Activated CD4-positive, alpha-beta T cell treated with anti-CD3 and anti-CD28 coated beads, Interleukin-2, amount 10 ng/mL, durations not matched to agents 24 days and 14 days (primary cell): ENCODE data around the gene LRRC8C. TPM values are rescaled to one million over a fixed set of nuclear protein-coding genes. Genes with fewer than 3 reads are reported as not detected.
A peak's percentile ranks its signal among the peaks of the same experiment; 100 is the strongest.
"Not testable (repeated sequence)": the region's sequence is repeated elsewhere in the genome, so short reads cannot be mapped to it uniquely, and the experiment has no call there.

ENCODE experiments used
- DNase-seq: peaks from one replicate; pipeline ENCODE4 v3.0.0; 2022
- H3K27ac Mint-ChIP-seq: one replicate; pipeline ENCODE4 v1.8.0; 2022; ENCODE audit warnings: mild to moderate bottlenecking, mixed read lengths
- H3K27me3 Mint-ChIP-seq: one replicate; pipeline ENCODE4 v1.8.0; 2022; ENCODE audit warnings: mixed read lengths
- H3K36me3 Mint-ChIP-seq: one replicate; pipeline ENCODE4 v1.8.0; 2022; ENCODE audit warnings: low read depth, mild to moderate bottlenecking, mixed read lengths
- H3K4me1 Mint-ChIP-seq: one replicate; pipeline ENCODE4 v1.8.0; 2021; ENCODE audit warnings: mixed read lengths
- H3K4me3 Mint-ChIP-seq: one replicate; pipeline ENCODE4 v1.8.0; 2022; ENCODE audit warnings: mild to moderate bottlenecking, moderate library complexity, mixed read lengths
- H3K9me3 Mint-ChIP-seq: one replicate; pipeline ENCODE4 v1.8.0; 2021; ENCODE audit warnings: mixed read lengths
- intact Hi-C: fragments of 100-400 bp; cut with micrococcal nuclease; formaldehyde crosslinking; loops from one replicate; pipeline ENCODE4 v1.15.1; 2023
- total RNA-seq: library from RNA; stranded (reverse); gene quantifications from 2 replicates; pipeline ENCODE4 v1.2.3, GENCODE V29; 2022

LRRC8C gene
- total RNA-seq, 1 donor from 2014 or later = 74.0 TPM

DNA sequence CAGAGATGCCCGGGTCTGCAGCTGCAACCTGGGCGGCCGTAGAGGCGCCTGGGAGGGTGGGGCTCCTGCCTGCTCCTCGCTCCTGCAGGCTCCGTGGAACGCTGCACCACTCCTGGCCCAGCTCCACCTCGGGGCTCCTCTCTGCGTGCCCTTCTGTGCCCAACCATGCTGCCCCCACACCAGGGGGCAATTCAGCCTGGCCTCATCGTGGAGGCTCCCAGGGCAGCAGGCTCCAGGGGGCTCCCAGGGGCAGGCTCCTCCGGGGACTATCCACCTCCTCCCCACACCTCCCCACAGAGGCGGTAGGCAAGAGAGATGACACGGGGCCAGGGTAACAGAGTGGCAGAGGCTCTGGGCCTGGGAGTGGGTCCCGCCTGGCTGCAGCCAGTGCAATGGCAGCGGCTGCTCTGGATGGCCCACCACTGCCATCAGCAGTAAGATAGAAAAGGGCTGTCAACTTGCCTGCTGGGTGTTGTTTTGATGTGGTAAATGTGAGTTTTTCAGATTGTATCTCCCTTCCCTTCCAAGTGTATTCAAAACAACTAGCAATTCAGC is 22.4 kb upstream of the LRRC8C start:
- intact Hi-C loops = loop anchor here (1.0 to 2.0 kb wide), 4 partner anchors 7 to 484 kb away; partner anchors contain the start of genes GBP2 and ZNF326
- Mint-ChIP-seq H3K27ac (peak overlapping the region; percentile 99), H3K36me3 (peaks cover 15% of the 10 kb centered on the region), H3K4me1 (peaks cover 76% of the 10 kb centered on the region), H3K4me3 (peak overlapping the region; percentile 88), H3K27me3 (no peaks in the 10 kb centered on the region), H3K9me3 (no peaks in the 10 kb centered on the region)
- peak; percentile 91 for DNase-seq

DNA sequence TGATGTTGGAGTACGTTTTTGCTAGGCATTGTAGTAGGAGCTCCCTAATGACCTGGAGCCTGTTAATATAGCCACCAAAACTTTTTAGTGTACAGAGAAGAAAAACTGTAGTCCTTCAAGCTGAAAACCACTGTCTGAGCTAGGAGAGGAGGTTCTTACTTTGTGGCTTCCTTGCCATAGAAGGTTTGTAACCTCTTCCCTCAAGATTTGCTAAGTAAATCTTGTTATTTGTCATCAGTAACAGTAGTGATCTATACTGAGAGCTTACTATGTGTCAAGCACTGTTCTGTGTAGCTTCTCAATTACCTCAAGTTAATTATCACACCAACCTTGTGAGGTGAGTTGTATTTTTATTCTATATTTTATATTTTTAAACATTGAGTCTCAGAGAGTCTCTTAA is 21.2 kb upstream of the LRRC8C start:
- peak; percentile 82 for DNase-seq
- Mint-ChIP-seq H3K4me3 (peak overlapping the region; percentile 88), H3K36me3 (peaks cover 22% of the 10 kb centered on the region), H3K9me3 (peaks cover under 1% of the 10 kb centered on the region), H3K27ac (peak overlapping the region; percentile 99), H3K4me1 (peaks cover 68% of the 10 kb centered on the region), H3K27me3 (no peaks in the 10 kb centered on the region)
- intact Hi-C loops = loop anchor here (1.0 to 2.0 kb wide), 5 partner anchors 8 to 485 kb away; partner anchors contain the start of genes GBP2 and ZNF326

DNA sequence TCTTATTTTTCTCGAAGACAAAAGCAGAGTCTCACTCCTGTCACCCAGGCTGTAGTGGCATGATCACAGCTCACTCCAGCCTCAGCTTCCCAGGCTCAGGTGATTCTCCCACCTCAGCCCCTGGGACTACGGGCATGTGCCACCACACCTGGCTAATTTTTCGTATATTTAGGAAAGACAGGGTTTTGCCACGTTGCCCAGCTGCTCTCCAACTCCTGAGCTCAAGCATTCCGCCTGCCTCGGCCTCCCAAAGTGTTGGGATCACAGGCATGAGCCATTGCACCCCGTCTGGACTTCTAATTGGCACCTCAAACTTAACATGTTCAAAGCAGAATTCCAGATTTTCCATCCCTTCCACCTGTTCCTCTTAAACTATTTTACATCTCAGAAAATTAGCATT is 19.0 kb upstream of the LRRC8C start:
- peak overlapping the region; percentile 17 for H3K27ac Mint-ChIP-seq
- H3K4me3 Mint-ChIP-seq = peak overlapping the region; percentile 1
- peak; percentile 43 for DNase-seq
- peaks cover 59% of the 10 kb centered on the region for H3K4me1 Mint-ChIP-seq
- peaks cover 10% of the 10 kb centered on the region for H3K9me3 Mint-ChIP-seq
- peaks cover 38% of the 10 kb centered on the region for H3K36me3 Mint-ChIP-seq
- intact Hi-C loops = no loop called here
- no peaks in the 10 kb centered on the region for H3K27me3 Mint-ChIP-seq

DNA sequence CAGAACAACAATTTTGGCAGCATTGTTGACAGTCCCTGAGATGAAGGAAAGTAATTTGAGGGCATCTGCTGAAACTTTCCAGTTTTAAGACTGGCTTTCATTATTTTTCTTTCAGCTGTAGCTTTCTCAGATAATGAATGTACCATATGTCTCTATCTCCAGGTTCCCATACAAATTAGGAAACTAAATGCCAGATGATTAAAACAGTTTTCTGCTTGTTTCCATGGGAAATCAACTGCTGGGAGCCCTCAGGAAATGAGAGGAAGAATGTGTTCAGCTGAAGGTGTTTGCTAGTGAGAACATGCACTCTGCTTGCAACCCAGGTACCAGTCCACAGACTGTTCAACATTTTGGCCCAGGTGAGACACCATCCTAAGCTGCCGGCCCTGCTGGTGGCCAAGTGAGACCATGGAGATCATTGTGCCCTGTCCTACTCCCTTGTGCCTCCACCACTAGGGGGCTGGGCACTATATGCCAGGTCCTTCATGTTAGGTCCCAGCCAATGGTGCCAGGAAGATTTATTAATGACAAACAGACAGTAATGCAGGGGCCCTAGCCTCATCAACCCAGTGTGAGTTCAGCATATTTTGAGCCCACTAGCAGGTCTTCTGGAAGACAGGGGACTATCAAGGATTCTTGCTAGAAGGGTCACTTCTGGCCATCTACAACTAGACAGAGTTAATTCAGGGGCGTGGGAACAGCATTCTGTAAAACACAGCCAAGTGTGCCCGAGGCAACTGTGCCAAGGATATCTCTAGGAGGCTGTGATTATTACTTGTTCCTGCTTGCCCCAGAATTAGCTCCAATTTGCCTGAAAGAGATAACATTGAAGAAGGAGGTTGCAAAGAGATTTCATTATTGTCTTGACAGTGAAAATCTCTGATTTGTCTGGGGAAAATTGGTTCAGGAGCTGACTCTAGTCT is 17.0 kb upstream of the LRRC8C start:
- intact Hi-C loops = no loop called here
- Mint-ChIP-seq H3K27ac (no peak overlapping the region), H3K4me3 (no peak overlapping the region), H3K36me3 (peaks cover 46% of the 10 kb centered on the region), H3K9me3 (peaks cover 12% of the 10 kb centered on the region), H3K4me1 (peaks cover 55% of the 10 kb centered on the region), H3K27me3 (no peaks in the 10 kb centered on the region)
- no peak for DNase-seq

DNA sequence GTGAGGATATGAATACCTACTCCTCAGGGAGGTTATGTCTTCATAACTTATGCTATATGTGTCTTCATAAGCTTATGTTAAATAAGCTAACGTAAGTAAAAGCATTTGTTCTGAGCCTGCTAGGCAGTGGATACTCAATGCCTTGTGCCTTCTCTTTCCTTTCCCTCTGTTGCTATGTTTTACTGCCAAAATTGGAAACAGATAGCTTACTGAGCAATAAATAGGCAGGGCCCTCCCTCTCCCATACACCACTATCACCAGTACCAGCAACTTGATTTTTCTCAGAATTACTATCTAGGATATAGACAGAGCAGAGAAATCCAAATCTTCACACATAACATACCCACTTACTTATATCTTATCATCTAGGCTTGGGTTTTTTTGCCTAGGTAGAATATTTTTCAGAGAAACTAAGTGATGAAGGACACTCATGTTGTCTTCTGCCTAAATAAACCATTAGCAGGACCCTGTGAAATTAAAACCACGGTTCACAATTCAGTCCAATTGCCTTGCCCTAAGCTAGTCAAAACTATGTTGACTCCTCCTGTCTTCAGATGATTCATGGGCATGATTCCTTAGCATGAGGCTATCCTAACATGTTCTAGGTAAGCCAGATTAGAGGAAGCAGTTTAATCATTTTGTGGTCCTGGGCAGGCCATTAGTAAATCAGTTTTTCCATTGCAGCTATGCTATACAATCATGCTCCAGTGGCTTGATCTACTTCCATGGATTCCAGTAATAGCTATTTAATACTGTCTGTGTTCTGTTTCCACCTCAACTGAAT is 15.9 kb upstream of the LRRC8C start:
- Mint-ChIP-seq H3K4me1 (peaks cover 51% of the 10 kb centered on the region), H3K36me3 (peaks cover 50% of the 10 kb centered on the region), H3K9me3 (peaks cover 12% of the 10 kb centered on the region), H3K27ac (peak overlapping the region; percentile 55), H3K27me3 (no peaks in the 10 kb centered on the region), H3K4me3 (no peak overlapping the region)
- intact Hi-C loops = no loop called here
- DNase-seq = peak; percentile 37

DNA sequence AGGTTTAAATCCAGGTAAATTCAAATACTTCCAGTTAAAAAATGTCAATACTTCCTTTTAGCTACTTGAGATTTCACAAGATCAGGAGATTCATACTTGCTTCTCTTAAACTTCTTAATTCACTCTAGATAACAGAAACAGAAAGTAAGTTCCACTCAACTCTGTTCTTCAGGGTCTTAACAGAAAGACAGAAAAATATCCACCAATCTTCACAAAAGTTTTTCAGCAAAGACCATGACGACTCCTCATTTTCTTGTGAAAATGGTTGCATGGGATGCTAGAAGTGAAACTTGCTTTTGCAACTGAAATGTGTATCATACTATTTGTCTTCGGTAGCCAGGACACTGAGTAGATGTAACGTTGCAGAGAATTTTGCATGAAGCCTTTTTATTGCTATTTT is 12.3 kb upstream of the LRRC8C start:
- peaks cover 35% of the 10 kb centered on the region for H3K4me1 Mint-ChIP-seq
- H3K36me3 Mint-ChIP-seq = peaks cover 57% of the 10 kb centered on the region
- H3K9me3 Mint-ChIP-seq = peaks cover 12% of the 10 kb centered on the region
- DNase-seq = peak; percentile 56
- peak overlapping the region; percentile 43 for H3K27ac Mint-ChIP-seq
- H3K4me3 Mint-ChIP-seq = peak overlapping the region; percentile 42
- no peaks in the 10 kb centered on the region for H3K27me3 Mint-ChIP-seq
- intact Hi-C loops = no loop called here

DNA sequence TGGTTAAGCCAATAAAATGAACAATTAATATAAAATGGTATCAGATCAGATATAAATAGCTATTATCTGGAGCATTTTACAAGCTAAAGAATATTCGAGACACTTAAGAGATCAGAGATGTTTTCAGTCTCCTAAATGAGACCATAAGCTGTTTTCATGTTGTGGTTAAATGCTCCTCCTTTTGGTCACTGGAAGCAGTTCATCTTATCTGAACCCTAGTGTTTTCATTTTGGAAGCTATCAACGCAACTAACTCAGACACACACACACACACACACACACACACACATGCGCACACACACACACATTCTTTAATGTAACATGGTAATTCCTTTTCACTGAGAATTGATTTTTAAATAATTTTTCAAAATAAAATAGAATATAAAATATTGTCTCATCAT is 10.0 kb upstream of the LRRC8C start:
- H3K9me3 Mint-ChIP-seq = peaks cover 9% of the 10 kb centered on the region

DNA sequence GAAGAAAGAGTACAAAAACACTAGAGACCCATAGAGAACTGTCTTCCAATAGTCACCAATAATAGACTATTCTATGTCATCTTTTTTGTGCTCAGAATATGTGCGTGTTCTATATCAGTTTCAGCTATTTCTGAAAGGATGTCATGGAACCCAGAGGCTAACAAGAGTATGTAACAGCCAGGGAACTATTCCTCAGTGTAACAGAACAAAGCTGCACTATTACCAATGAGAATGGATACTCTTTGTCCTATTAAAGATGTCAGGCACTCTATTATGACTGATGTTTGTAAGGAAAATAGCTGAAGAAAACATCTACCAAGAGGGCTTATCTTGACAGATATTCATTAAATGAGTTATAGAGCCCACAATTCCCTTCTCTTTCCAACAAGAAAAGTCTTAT is 8.6 kb upstream of the LRRC8C start:
- no peaks in the 10 kb centered on the region for H3K27me3 Mint-ChIP-seq
- H3K4me1 Mint-ChIP-seq = peaks cover 46% of the 10 kb centered on the region
- H3K36me3 Mint-ChIP-seq = peaks cover 35% of the 10 kb centered on the region
- no peaks in the 10 kb centered on the region for H3K9me3 Mint-ChIP-seq
- intact Hi-C loops = no loop called here
- no peak overlapping the region for H3K4me3 Mint-ChIP-seq
- H3K27ac Mint-ChIP-seq = no peak overlapping the region
- peak; percentile 37 for DNase-seq

More for the DNA sequence above, 10.0 kb upstream of the LRRC8C start:
- peaks cover 38% of the 10 kb centered on the region for H3K4me1 Mint-ChIP-seq
- DNase-seq = peak; percentile 58
- peaks cover 43% of the 10 kb centered on the region for H3K36me3 Mint-ChIP-seq
- intact Hi-C loops = loop anchor here (1.0 kb wide), 1 partner anchor 140 kb away; no protein-coding TSS in a partner anchor
- no peak overlapping the region for H3K27ac Mint-ChIP-seq
- no peaks in the 10 kb centered on the region for H3K27me3 Mint-ChIP-seq
- no peak overlapping the region for H3K4me3 Mint-ChIP-seq

DNA sequence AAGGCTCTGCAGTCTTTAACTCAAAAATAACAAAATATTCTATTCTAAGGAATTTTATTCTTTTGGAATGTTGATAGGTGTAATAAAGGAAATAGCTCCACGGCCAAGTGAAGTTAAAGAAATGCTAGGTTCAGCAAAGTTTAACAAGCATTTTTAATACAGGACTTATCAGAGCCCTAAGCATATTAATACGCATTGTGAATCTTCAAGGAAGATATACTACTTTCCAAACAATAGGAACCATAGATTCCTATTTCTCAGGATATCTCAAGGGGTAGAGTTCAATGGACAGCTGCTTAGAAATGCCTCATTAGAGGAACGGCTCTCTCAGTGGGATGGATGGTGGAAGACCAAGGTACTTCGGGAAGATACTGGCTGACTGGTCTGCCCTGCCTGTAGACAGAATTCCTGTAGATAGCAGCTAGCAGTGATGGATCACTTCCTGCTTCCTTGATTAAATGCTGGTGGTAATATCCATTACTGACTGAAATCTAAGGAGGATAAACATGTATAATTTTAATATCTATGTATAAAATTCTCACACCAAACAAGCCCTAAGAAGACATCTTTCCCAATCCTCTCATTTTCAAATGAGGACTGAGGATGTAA is 8.1 kb upstream of the LRRC8C start:
- no peak overlapping the region for H3K27ac Mint-ChIP-seq
- peak; percentile 41 for DNase-seq
- no peaks in the 10 kb centered on the region for H3K27me3 Mint-ChIP-seq
- H3K36me3 Mint-ChIP-seq = peaks cover 35% of the 10 kb centered on the region
- intact Hi-C loops = no loop called here
- peaks cover 49% of the 10 kb centered on the region for H3K4me1 Mint-ChIP-seq
- H3K9me3 Mint-ChIP-seq = no peaks in the 10 kb centered on the region
- no peak overlapping the region for H3K4me3 Mint-ChIP-seq

DNA sequence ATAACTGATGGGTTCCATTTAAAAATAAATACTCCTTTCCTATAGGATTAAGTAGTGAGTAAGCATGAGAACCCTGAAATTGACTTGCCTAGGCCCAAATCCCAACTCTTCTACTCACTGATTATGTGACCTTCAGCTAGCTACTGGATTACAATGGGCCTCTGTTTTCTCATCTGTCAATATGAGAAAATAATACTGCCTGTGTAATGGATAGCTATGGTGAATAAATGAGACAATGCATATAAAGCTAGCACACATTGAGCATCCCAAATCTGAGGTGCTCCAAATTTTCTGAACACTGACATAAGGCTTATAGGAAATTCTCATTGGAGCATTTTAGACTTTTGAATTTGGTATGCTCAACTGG is 5.3 kb upstream of the LRRC8C start:
- DNase-seq = peak; percentile 43
- H3K4me1 Mint-ChIP-seq = peaks cover 59% of the 10 kb centered on the region
- no peak overlapping the region for H3K4me3 Mint-ChIP-seq
- no peaks in the 10 kb centered on the region for H3K9me3 Mint-ChIP-seq
- H3K36me3 Mint-ChIP-seq = peaks cover 27% of the 10 kb centered on the region
- intact Hi-C loops = no loop called here
- H3K27me3 Mint-ChIP-seq = no peaks in the 10 kb centered on the region
- H3K27ac Mint-ChIP-seq = no peak overlapping the region

DNA sequence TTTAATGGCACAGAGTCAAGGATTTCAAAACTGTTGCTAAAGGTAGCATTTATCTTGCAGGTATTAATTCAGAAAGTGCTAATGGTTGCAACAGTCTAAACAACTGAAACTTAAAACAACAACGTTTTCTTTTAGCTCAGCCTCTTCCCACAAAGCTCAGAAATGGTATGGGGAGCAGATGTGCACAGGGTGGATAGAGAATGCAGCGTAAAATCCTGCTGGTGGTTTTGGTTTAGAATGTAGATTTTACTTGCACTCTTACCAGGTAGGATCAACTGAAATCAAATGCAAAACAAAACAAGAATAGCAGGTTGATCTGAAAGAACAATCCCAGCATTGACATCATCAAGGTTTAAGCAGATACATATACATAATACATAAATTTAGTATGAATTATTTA is 3.8 kb upstream of the LRRC8C start:
- Mint-ChIP-seq H3K4me1 (peaks cover 55% of the 10 kb centered on the region), H3K36me3 (peaks cover 27% of the 10 kb centered on the region), H3K27ac (peak overlapping the region; percentile 85), H3K27me3 (no peaks in the 10 kb centered on the region), H3K4me3 (peak overlapping the region; percentile 64), H3K9me3 (no peaks in the 10 kb centered on the region)
- intact Hi-C loops = no loop called here
- peak; percentile 69 for DNase-seq

DNA sequence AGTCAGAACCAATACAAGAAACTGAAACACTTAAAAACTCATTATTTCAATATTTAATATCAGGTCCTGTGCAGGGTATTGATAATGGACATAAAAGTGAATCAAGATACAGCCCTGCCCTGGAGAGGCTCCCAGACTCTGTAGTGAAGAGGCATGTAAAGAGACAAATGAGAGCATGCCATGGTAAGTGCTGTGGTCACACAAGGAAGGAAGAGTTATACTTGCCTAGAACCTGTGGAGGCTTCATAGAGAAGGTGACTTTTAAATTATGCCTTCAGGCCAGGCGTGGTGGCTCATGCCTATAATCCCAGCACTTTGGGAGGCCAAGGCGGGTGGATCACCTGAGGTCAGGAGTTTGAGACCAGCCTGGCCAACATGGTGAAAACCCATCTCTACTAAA is 3.3 kb upstream of the LRRC8C start:
- peaks cover 31% of the 10 kb centered on the region for H3K36me3 Mint-ChIP-seq
- intact Hi-C loops, H3K9me3 Mint-ChIP-seq, H3K27me3 Mint-ChIP-seq: not testable (repeated sequence)
- H3K4me1 Mint-ChIP-seq = peaks cover 56% of the 10 kb centered on the region
- peak overlapping the region; percentile 85 for H3K27ac Mint-ChIP-seq
- H3K4me3 Mint-ChIP-seq = peak overlapping the region; percentile 55
- DNase-seq = peak; percentile 71

DNA sequence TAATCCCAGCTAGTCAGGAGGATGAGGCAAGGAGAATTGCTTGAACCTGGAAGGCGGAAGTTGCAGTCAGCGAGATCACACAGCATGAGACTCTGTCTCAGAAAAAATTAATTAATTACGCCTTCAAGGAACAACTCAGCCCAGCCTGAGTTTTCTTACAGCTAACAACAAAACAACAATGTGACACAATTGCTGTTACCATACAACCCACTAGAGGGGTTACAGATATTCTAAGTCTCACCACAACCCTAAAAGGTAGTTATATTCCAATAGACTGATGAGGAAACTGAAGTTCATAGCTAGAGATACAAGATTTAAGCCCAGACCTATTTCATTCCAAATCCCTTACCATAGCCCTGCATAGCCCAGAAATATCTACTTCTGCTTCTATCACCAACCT is 2.9 kb upstream of the LRRC8C start:
- Mint-ChIP-seq H3K9me3 (no peaks in the 10 kb centered on the region), H3K4me3 (peak overlapping the region; percentile 21), H3K27me3 (no peaks in the 10 kb centered on the region), H3K4me1 (peaks cover 56% of the 10 kb centered on the region), H3K27ac (peak overlapping the region; percentile 54), H3K36me3 (peaks cover 30% of the 10 kb centered on the region)
- peak; percentile 59 for DNase-seq
- intact Hi-C loops = no loop called here
